PC-3 (cell line): ENCODE data around the gene ULK4.
"Not testable (repeated sequence)": the region's sequence is repeated elsewhere in the genome, so short reads cannot be mapped to it uniquely, and the experiment has no call there.

Experiments used
- EZH2 ChIP-seq: fragments of 300-600 bp; sonication (generic); IDR thresholded peaks from one replicate; pipeline ENCODE4 v1.6.1; 2017; ENCODE audit warnings: antibody characterized with exemption, mild to moderate bottlenecking, low read length; ENCODE audit not compliant: unreplicated experiment
- TF ChIP-seq, protein P1 (sequence below): fragments of 300-600 bp; sonication (generic); conservative IDR thresholded peaks from 2 replicates; pipeline ENCODE4 v1.5.1; 2017; ENCODE audit warnings: antibody characterized with exemption, low read depth, mild to moderate bottlenecking, low read length

DNA sequence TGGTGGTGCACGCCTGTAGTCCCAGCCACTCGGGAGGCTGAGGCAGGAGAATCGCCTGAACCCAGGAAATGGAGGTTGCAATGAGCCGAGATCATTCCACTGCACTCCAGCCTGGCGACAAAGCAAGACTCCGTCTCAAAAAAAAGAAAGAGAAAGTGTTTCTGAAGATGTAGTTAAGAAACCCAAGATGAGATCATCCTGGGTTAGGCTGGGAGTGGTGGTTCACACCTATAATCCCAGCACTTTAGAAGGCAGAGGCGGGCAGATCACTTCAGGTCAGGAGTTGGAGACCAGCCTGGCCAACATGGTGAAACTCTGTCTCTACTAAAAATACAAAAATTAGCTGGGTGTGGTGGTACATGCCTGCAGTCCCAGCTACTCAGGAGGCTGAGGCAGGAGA, 286.8 kb downstream of the ULK4 start:
- TF ChIP-seq EZH2: not testable (repeated sequence)
- TF ChIP-seq, protein P1, sequence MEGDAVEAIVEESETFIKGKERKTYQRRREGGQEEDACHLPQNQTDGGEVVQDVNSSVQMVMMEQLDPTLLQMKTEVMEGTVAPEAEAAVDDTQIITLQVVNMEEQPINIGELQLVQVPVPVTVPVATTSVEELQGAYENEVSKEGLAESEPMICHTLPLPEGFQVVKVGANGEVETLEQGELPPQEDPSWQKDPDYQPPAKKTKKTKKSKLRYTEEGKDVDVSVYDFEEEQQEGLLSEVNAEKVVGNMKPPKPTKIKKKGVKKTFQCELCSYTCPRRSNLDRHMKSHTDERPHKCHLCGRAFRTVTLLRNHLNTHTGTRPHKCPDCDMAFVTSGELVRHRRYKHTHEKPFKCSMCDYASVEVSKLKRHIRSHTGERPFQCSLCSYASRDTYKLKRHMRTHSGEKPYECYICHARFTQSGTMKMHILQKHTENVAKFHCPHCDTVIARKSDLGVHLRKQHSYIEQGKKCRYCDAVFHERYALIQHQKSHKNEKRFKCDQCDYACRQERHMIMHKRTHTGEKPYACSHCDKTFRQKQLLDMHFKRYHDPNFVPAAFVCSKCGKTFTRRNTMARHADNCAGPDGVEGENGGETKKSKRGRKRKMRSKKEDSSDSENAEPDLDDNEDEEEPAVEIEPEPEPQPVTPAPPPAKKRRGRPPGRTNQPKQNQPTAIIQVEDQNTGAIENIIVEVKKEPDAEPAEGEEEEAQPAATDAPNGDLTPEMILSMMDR: not testable (repeated sequence)
